ENCODE data around the gene ZNF697.
"Not testable (repeated sequence)": the region's sequence is repeated elsewhere in the genome, so short reads cannot be mapped to it uniquely, and the experiment has no call there.

The ZNF697 gene

GRCh38 chr1:119626841-119627240 is 21.2 kb downstream of the ZNF697 start:
- no peak for DNase-seq

- DNase-seq = no peak
These were observed 22.0 kb downstream of the ZNF697 start for GRCh38 chr1:119626011-119626545.

GRCh38 chr1:119623678-119624077 is 24.4 kb downstream of the ZNF697 start:
- DNase-seq = no peak

GRCh38 chr1:119623193-119623515 is 24.9 kb downstream of the ZNF697 start:
- no peak for DNase-seq

GRCh38 chr1:119622311-119623192 is 25.5 kb downstream of the ZNF697 start:
- no peak for DNase-seq

GRCh38 chr1:119621705-119622104 is 26.4 kb downstream of the ZNF697 start:
- no peak for DNase-seq

- no peak for DNase-seq
These were observed 30.0 kb downstream of the ZNF697 start for GRCh38 chr1:119617751-119618691.

- not testable (repeated sequence) for DNase-seq
These were observed 31.3 kb downstream of the ZNF697 start for GRCh38 chr1:119616748-119617147.

GRCh38 chr1:119615100-119615499 is 33.0 kb downstream of the ZNF697 start:
- DNase-seq = not testable (repeated sequence)

- DNase-seq = peak; percentile 84
These were observed 34.0 kb downstream of the ZNF697 start for GRCh38 chr1:119613769-119614720.

- peak; percentile 83 for DNase-seq
These were observed 36.4 kb downstream of the ZNF697 start for GRCh38 chr1:119611701-119612113.

GRCh38 chr1:119608816-119609215 is 39.2 kb downstream of the ZNF697 start:
- DNase-seq = not testable (repeated sequence)

GRCh38 chr1:119607087-119607807 is 40.8 kb downstream of the ZNF697 start:
- DNase-seq = not testable (repeated sequence)

- DNase-seq = no peak
These were observed 41.7 kb downstream of the ZNF697 start for GRCh38 chr1:119606394-119606793.

GRCh38 chr1:119605686-119606085 is 42.4 kb downstream of the ZNF697 start:
- DNase-seq = no peak

GRCh38 chr1:119605080-119605479 is 43.0 kb downstream of the ZNF697 start:
- not testable (repeated sequence) for DNase-seq

- no peak for DNase-seq
These were observed 44.4 kb downstream of the ZNF697 start for GRCh38 chr1:119603695-119604094.

- DNase-seq = not testable (repeated sequence)
These were observed 44.8 kb downstream of the ZNF697 start for GRCh38 chr1:119603241-119603640.

- DNase-seq = not testable (repeated sequence)
These were observed 45.3 kb downstream of the ZNF697 start for GRCh38 chr1:119602789-119603188.

- DNase-seq = no peak
These were observed 45.9 kb downstream of the ZNF697 start for GRCh38 chr1:119602169-119602568.

GRCh38 chr1:119600976-119601375 is 47.1 kb downstream of the ZNF697 start:
- DNase-seq = no peak

All from activated CD8-positive, alpha-beta memory T cell treated with anti-CD3 and anti-CD28 coated beads for 24 hours (primary cell).